H1 (cell line): ENCODE data around the gene NR3C2. TPM values are rescaled to one million over a fixed set of nuclear protein-coding genes. Genes with fewer than 3 reads are reported as not detected.

Experiments used
- CTCF ChIA-PET: fragments of 300-600 bp; sonication (Branson Sonifier 250); formaldehyde crosslinking; loops from one replicate; lab custom pipeline; 2021; ENCODE audit not compliant: partially characterized antibody; lab: Charles Lee
- POLR2A ChIA-PET: fragments of 300-600 bp; sonication (Branson Sonifier 250); formaldehyde crosslinking; loops from one replicate; lab custom pipeline; 2021; ENCODE audit warnings: inconsistent platforms; ENCODE audit not compliant: partially characterized antibody; lab: Charles Lee
- DNase-seq, 2 experiments: peaks; one replicate each; pipeline versions ENCODE4 v3.0.0 to v3.0.0-alpha.2; 2010 to 2022; ENCODE audit warnings: low spot score in 2 of 2, low read depth in 1 of 2, mixed read lengths in 1 of 2
- FAIRE-seq: peaks from 2 replicates; lab custom pipeline; 2011; peaks lifted over from hg19 to GRCh38; lab: Jason Lieb, UNC
- H2AFZ ChIP-seq: 2 replicates; pipeline ENCODE4 v1.8.1; 2012; ENCODE audit warnings: low read length, inconsistent platforms
- H2AK5ac ChIP-seq: 2 replicates; pipeline ENCODE4 v1.6.1; 2013; ENCODE audit warnings: low read depth, low read length
- H2BK120ac ChIP-seq: replicated peaks from 2 replicates; pipeline ENCODE3; 2013; ENCODE audit warnings: low read depth, low read length, inconsistent platforms
- H2BK12ac ChIP-seq: 2 replicates; pipeline ENCODE4 v1.6.1; 2013; ENCODE audit warnings: low read depth, low read length
- H2BK15ac ChIP-seq: 2 replicates; pipeline ENCODE4 v1.6.1; 2013; ENCODE audit warnings: low read length
- H2BK20ac ChIP-seq: 2 replicates; pipeline ENCODE4 v1.6.1; 2013; ENCODE audit warnings: low read length
- H2BK5ac ChIP-seq: 2 replicates; pipeline ENCODE4 v1.6.1; 2013; ENCODE audit warnings: low read depth, low read length
- H3K14ac ChIP-seq: 2 replicates; pipeline ENCODE4 v1.6.1; 2013; ENCODE audit warnings: inconsistent platforms; ENCODE audit not compliant: insufficient read length
- H3K18ac ChIP-seq: 2 replicates; pipeline ENCODE4 v1.6.1; 2013; ENCODE audit warnings: low read length; ENCODE audit errors: extremely low read depth
- H3K23ac ChIP-seq: 2 replicates; pipeline ENCODE4 v1.6.1; 2013; ENCODE audit warnings: inconsistent platforms; ENCODE audit not compliant: insufficient read length
- H3K23me2 ChIP-seq: 2 replicates; pipeline ENCODE4 v1.6.1; 2013; ENCODE audit warnings: low read depth, low read length
- H3K27ac ChIP-seq: 2 replicates; pipeline ENCODE4 v1.6.1; 2011; ENCODE audit warnings: low read depth, low read length, inconsistent platforms
- H3K27me3 ChIP-seq, 4 experiments: replicated peaks in 1 of 4; 1 replicate in 1 of 4; 2 replicates in 3 of 4; pipeline versions ENCODE4 v1.6.1 to v1.8.1; 2011 to 2013; ENCODE audit warnings: low read length in 3 of 4, mild to moderate bottlenecking in 3 of 4, inconsistent platforms in 2 of 4, mixed read lengths in 2 of 4, moderate library complexity in 1 of 4; ENCODE audit not compliant: control insufficient read depth in 3 of 4, insufficient read depth in 3 of 4; ENCODE audit errors: extremely low read depth in 1 of 4
- H3K36me3 ChIP-seq, 4 experiments: 2 replicates each; pipeline versions ENCODE4 v1.6.1 to v1.8.1; 2011 to 2013; ENCODE audit warnings: mild to moderate bottlenecking in 4 of 4, low read length in 3 of 4, moderate library complexity in 2 of 4, control low read depth in 1 of 4, inconsistent platforms in 1 of 4; ENCODE audit not compliant: insufficient read depth in 4 of 4, control insufficient read depth in 2 of 4
- H3K4ac ChIP-seq: replicated peaks from 2 replicates; pipeline ENCODE3; 2013; ENCODE audit warnings: low read length, low read depth, mixed read lengths, inconsistent platforms; ENCODE audit not compliant: insufficient read length
- H3K4me1 ChIP-seq, 4 experiments: replicated peaks in 1 of 4; 1 replicate in 1 of 4; 2 replicates in 3 of 4; pipeline versions ENCODE4 v1.6.1 to v1.8.1; 2011 to 2013; ENCODE audit warnings: low read length in 3 of 4, inconsistent platforms in 2 of 4, mixed read lengths in 1 of 4; ENCODE audit not compliant: insufficient read depth in 4 of 4, control insufficient read depth in 3 of 4
- H3K4me2 ChIP-seq, 2 experiments: 2 replicates each; pipeline versions ENCODE4 v1.6.1 to v1.8.1; 2011 to 2013; ENCODE audit warnings: low read depth in 2 of 2, low read length in 2 of 2, control low read depth in 1 of 2, inconsistent platforms in 1 of 2, mild to moderate bottlenecking in 1 of 2; ENCODE audit not compliant: insufficient read depth in 1 of 2
- H3K4me3 ChIP-seq, 4 experiments: fragments of 200-600, 300-600 bp in 1 of 4; sonication (generic), shearing (Covaris generic), sonication (Bioruptor Twin) in 1 of 4; 2 replicates each; pipeline versions ENCODE4 v1.5.1 to v1.8.1; 2011 to 2016; ENCODE audit warnings: low read length in 4 of 4, low read depth in 3 of 4, control low read depth in 2 of 4, inconsistent platforms in 2 of 4, mild to moderate bottlenecking in 2 of 4, mixed read lengths in 1 of 4, moderate library complexity in 1 of 4; ENCODE audit not compliant: insufficient read depth in 2 of 4; ENCODE audit errors: extremely low read depth in 1 of 4
- H3K56ac ChIP-seq: replicated peaks from 2 replicates; pipeline ENCODE3; 2013; ENCODE audit warnings: low read depth, mild to moderate bottlenecking, mixed read lengths, low read length, inconsistent platforms; ENCODE audit not compliant: insufficient read length
- H3K79me1 ChIP-seq: 2 replicates; pipeline ENCODE4 v1.6.1; 2013; ENCODE audit warnings: low read depth, low read length, control low read depth
- H3K79me2 ChIP-seq, 2 experiments: 2 replicates each; pipeline versions ENCODE4 v1.6.1 to v1.8.1; 2012 to 2013; ENCODE audit warnings: low read length in 2 of 2, mild to moderate bottlenecking in 2 of 2, inconsistent platforms in 1 of 2; ENCODE audit not compliant: insufficient read depth in 2 of 2, control insufficient read depth in 1 of 2
- H3K9ac ChIP-seq, 4 experiments: replicated peaks in 1 of 4; 1 replicate in 1 of 4; 2 replicates in 3 of 4; pipeline versions ENCODE4 v1.6.1 to v1.8.1; 2011 to 2013; ENCODE audit warnings: low read depth in 3 of 4, low read length in 3 of 4, control low read depth in 2 of 4, mild to moderate bottlenecking in 2 of 4, moderate library complexity in 2 of 4, inconsistent platforms in 1 of 4; ENCODE audit errors: extremely low read depth in 1 of 4
- H3K9me3 ChIP-seq, 2 experiments: 2 replicates each; pipeline versions ENCODE4 v1.6.1 to v1.8.1; 2012 to 2013; ENCODE audit warnings: mild to moderate bottlenecking in 2 of 2, moderate library complexity in 2 of 2, control low read depth in 1 of 2, inconsistent platforms in 1 of 2, low read depth in 1 of 2, low read length in 1 of 2, mixed read lengths in 1 of 2; ENCODE audit not compliant: insufficient read depth in 2 of 2
- H4K20me1 ChIP-seq, 2 experiments: replicated peaks in 1 of 2; 2 replicates each; pipeline versions ENCODE3 to v1.8.1; 2011 to 2013; ENCODE audit warnings: inconsistent platforms in 2 of 2, low read length in 2 of 2, mild to moderate bottlenecking in 1 of 2; ENCODE audit not compliant: insufficient read depth in 2 of 2, control insufficient read depth in 1 of 2
- H4K5ac ChIP-seq: 2 replicates; pipeline ENCODE4 v1.6.1; 2013; ENCODE audit warnings: low read length, low read depth, mixed read lengths, inconsistent platforms; ENCODE audit not compliant: insufficient read length
- H4K8ac ChIP-seq: 2 replicates; pipeline ENCODE4 v1.8.0; 2013; ENCODE audit warnings: mild to moderate bottlenecking, moderate library complexity, low read length, inconsistent platforms; ENCODE audit not compliant: insufficient read depth; ENCODE audit errors: extremely low read depth
- H4K91ac ChIP-seq: replicated peaks from 2 replicates; pipeline ENCODE3; 2013; ENCODE audit warnings: low read length, mixed read lengths, inconsistent platforms; ENCODE audit not compliant: insufficient read length
- BACH1 ChIP-seq: IDR thresholded peaks from 2 replicates; pipeline ENCODE4 v1.6.1; 2012; ENCODE audit warnings: low read length, improper control_type of control experiment
- BCL11A ChIP-seq, 2 experiments: IDR thresholded peaks; one replicate each; pipeline ENCODE4 v1.6.1; 2011; ENCODE audit warnings: low read depth in 2 of 2, low read length in 2 of 2, mild to moderate bottlenecking in 2 of 2
- CBX5 ChIP-seq: fragments of 300-800, 300-1000 bp; sonication (generic); IDR thresholded peaks from 2 replicates; pipeline ENCODE4 v1.7.1; 2016; ENCODE audit warnings: antibody characterized with exemption, low read length, low read depth
- CHD1 ChIP-seq: IDR thresholded peaks from 2 replicates; pipeline ENCODE4 v1.6.1; 2012; ENCODE audit warnings: low read depth, low read length, improper control_type of control experiment
- CREB1 ChIP-seq: IDR thresholded peaks from 2 replicates; pipeline ENCODE4 v1.6.1; 2012; ENCODE audit warnings: inconsistent platforms
- E2F6 ChIP-seq: IDR thresholded peaks from 2 replicates; pipeline ENCODE4 v1.6.1; 2012; ENCODE audit warnings: inconsistent platforms
- HDAC2 ChIP-seq, 2 experiments: fragments of 300-600 bp in 1 of 2; sonication (generic) in 1 of 2; IDR thresholded peaks; 2 replicates each; pipeline ENCODE4 v1.6.1; 2011 to 2012; ENCODE audit warnings: low read depth in 2 of 2, low read length in 2 of 2, mild to moderate bottlenecking in 2 of 2, moderate library complexity in 2 of 2, borderline replicate concordance in 1 of 2, inconsistent platforms in 1 of 2
- MAX ChIP-seq: IDR thresholded peaks from 2 replicates; pipeline ENCODE4 v1.6.1; 2012; ENCODE audit warnings: inconsistent platforms
- PHF8 ChIP-seq: fragments of 200-600 bp; sonication (generic); conservative IDR thresholded peaks from 2 replicates; pipeline ENCODE4 v1.7.1; 2012; ENCODE audit warnings: low read depth, mild to moderate bottlenecking, inconsistent platforms, low read length, moderate library complexity
- POLR2AphosphoS5 ChIP-seq: IDR thresholded peaks from 2 replicates; pipeline ENCODE4 v1.6.1; 2011; ENCODE audit warnings: low read depth, low read length
- POU5F1 ChIP-seq: IDR thresholded peaks from 2 replicates; pipeline ENCODE4 v1.6.1; 2011; ENCODE audit warnings: low read depth, mild to moderate bottlenecking, low read length, moderate library complexity
- SP1 ChIP-seq: IDR thresholded peaks from 2 replicates; pipeline ENCODE4 v1.6.1; 2011; ENCODE audit warnings: low read depth, low read length
- WGBS, 2 experiments: shearing (Covaris generic) in 1 of 2; methylation state at CpG; one replicate each; pipeline versions ENCODE4 v1.1.6 to v1.1.7; 2013 to 2015; ENCODE audit warnings: low lambda C conversion rate in 2 of 2, mixed read lengths in 2 of 2, inconsistent platforms in 1 of 2, low coverage in 1 of 2, missing lambda C conversion rate in 1 of 2; ENCODE audit not compliant: insufficient replicate concordance in 2 of 2, insufficient coverage in 1 of 2, insufficient read length in 1 of 2; ENCODE audit errors: extremely low coverage in 1 of 2, missing lambda C conversion rate in 1 of 2; 5-methylcytosine and 5-hydroxymethylcytosine counted together
- polyA plus RNA-seq, 7 experiments: library from polyadenylated mRNA; depleted of rRNA in 3 of 7; stranded (reverse) in 5 of 7; unstranded in 2 of 7; fragments of >200 nt in 5 of 7; fragments of 200-250 nt in 2 of 7; gene quantifications; 1 replicate in 5 of 7; 2 replicates in 1 of 7; 4 replicates in 1 of 7; pipeline versions ENCODE4 v1.2.1 to v1.2.3, GENCODE V29; 2011 to 2013; ENCODE audit warnings: missing spikeins in 2 of 7, mixed read lengths in 2 of 7
- total RNA-seq: library from RNA; stranded (reverse); fragmentation: NEBNext Ultra II Directional; extraction: Animal tissue kit (Norgen Biotek cat#: 25700); gene quantifications from 2 replicates; pipeline ENCODE4 v1.2.1, GENCODE V29; 2021

NR3C2 gene
- total and polyA plus RNA-seq, 2 of the 8 experiments (the other 6 are each of a cell fraction or from before 2014, with no cell fraction given), result 0.80 to 3.9 TPM

DNA sequence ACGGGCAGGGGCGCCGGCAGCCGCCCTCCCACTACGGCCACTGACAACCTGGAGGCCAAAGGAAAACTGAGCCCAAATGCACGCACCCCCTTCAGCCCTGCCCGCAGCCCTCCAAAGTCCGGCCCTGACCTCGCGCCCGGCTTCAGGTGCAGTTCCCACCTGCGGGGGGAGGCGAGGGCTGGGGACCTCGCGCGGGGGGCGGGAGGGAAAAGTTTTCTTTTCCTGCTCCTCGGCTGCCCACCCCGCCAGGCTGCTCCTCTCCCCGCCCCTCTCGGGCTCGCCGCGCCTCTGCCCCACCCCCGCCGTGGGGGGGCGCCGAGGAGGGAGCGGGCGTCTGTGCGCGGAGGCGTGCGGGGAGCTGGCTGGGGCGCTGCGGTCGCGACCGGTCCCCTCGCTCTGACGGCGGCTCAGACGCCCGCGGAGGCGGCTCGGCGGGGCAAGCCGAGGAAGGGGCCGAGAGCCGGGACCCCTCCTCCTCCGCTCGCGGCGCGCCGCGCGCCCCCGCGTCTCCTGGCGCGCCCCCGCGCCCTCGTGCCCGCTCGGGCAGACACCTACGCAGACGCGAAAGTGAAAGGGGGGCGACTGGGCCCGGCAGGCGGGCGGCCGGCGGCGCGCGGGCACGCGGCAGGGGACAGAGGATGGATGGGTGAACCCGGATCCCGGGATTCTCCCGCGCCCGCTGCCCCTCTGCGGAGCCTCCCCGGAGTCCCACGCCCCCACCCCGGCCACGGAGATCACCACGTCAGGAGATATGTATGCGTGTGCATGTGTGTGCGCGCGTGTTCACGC lies 3.1 kb upstream of the NR3C2 start:
- Histone ChIP-seq H3K79me1 (no peaks in the 10 kb centered on the region), H3K4me3 (peak overlapping the region; percentile 70 to 77 (median 74)), H2BK120ac (no peak overlapping the region), H4K5ac (no peak overlapping the region), H3K4me1 (peaks cover 0 to 7% (median 1%) of the 10 kb centered on the region in 4 experiments; a peak in 4 of 7 replicates), H4K91ac (no peak overlapping the region), H2BK15ac (no peak overlapping the region), H4K8ac (no peak overlapping the region), H2AFZ (peak overlapping the region; percentile 97), H2BK20ac (no peak overlapping the region), H3K23ac (no peak overlapping the region), H3K18ac (no peak overlapping the region; the same call in 1 of the 2 replicates), H3K9ac (no peak overlapping the region), H2BK5ac (no peak overlapping the region), H4K20me1 (no peaks in the 10 kb centered on the region), H3K14ac (no peak overlapping the region), H2BK12ac (no peak overlapping the region), H3K36me3 (no peaks in the 10 kb centered on the region), H3K79me2 (no peaks in the 10 kb centered on the region), H3K56ac (no peak overlapping the region), H3K4ac (no peak overlapping the region), H3K27ac (no peak overlapping the region), H3K9me3 (no peaks in the 10 kb centered on the region), H2AK5ac (no peak overlapping the region), H3K23me2 (peaks cover 29% of the 10 kb centered on the region), H3K4me2 (peak overlapping the region; percentile 89 to 100), H3K27me3 (peaks cover 8 to 32% (median 26%) of the 10 kb centered on the region in 4 experiments)
- POLR2A ChIA-PET, result no interaction called here
- peak in 1 of 2 experiments; percentile 82 for DNase-seq
- FAIRE-seq, result no peak
- CTCF ChIA-PET, result no interaction called here
- 1% methylated on average over 47 of the region's 98 CpGs; no CpG with 5 or more reads in 1 of the 2 experiments for WGBS, 2 experiments
- TF ChIP-seq CBX5, result no peak
- TF ChIP-seq CREB1, result no peak
- no peak for TF ChIP-seq PHF8
- TF ChIP-seq POLR2AphosphoS5, result no peak
- TF ChIP-seq MAX, result peak; percentile 60; the same call in 1 of the 2 replicates
- no peak for TF ChIP-seq POU5F1
- TF ChIP-seq BACH1, result no peak
- TF ChIP-seq BCL11A (IDR thresholded peaks at IDR 0.05; ENCODE audit: low read depth in 2 of 2, low read length in 2 of 2), result no peak
- peak; percentile 39 for TF ChIP-seq E2F6
- no peak for TF ChIP-seq CHD1
- no peak for TF ChIP-seq HDAC2 (IDR thresholded peaks at IDR 0.05; ENCODE audit: borderline replicate concordance in 1 of 2, low read depth in 2 of 2, low read length in 2 of 2)
- no peak for TF ChIP-seq SP1
